ENCODE results near the gene KLHL28. TPM values are rescaled to one million over a fixed set of nuclear protein-coding genes. Genes with fewer than 3 reads are reported as not detected.

Gene KLHL28
- total and polyA plus RNA-seq, 10 of the 15 experiments (the other 5 are each of a cell fraction or from before 2014, with no cell fraction given) = 2.7 to 9.8 (median 6.2) TPM

DNA sequence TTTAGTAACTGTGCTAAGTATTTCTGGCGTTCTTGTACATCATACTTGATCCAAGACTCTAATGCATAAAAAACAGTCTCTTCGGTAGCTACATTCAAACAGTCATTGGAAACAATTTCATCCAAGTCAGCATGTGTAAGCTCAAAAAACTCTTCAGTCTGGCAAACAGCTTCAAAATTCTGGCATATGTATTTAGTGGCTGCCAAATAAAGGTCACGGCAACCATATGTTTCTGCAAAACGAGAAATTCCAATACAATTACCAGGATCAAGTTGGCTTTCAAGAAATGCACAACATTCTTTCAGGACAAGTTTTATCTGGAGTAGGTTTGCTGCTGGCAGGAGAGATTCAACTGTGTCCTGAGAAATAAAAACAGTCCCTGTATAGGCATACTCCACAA, 16.5 kb downstream of the KLHL28 start:
- Histone ChIP-seq H3K27me3 (replicated peaks in 1 of 2; ENCODE audit: control insufficient read depth in 2 of 2, insufficient read depth in 2 of 2, low read length in 1 of 2) (no peaks in the 10 kb centered on the region), H3K9me3 (replicated peaks; ENCODE audit: control insufficient read depth, insufficient read depth, low read length) (no peaks in the 10 kb centered on the region; the same call in 2 of the 3 replicates), H4K20me1 (ENCODE audit: control insufficient read depth, insufficient read depth) (no peaks in the 10 kb centered on the region), H3K27ac (ENCODE audit: control insufficient read depth, insufficient read depth) (no peak overlapping the region), H3K4me1 (ENCODE audit: control insufficient read depth, insufficient read depth, low read length) (no peaks in the 10 kb centered on the region), H3K4me2 (ENCODE audit: control insufficient read depth, insufficient read depth) (no peak overlapping the region), H3K4me3 (no peak overlapping the region), H3K79me2 (ENCODE audit: control insufficient read depth, insufficient read depth, low read length) (no peaks in the 10 kb centered on the region; the same call in 1 of the 2 replicates), H3K36me3 (ENCODE audit: control insufficient read depth in 2 of 2, insufficient read depth in 2 of 2, low read length in 1 of 2) (peaks cover 0 to 10% of the 10 kb centered on the region in 2 experiments; a peak in 3 of 4 replicates), H3K9ac (ENCODE audit: control insufficient read depth, insufficient read depth, low read length) (no peak overlapping the region), H2AFZ (ENCODE audit: control insufficient read depth, low read depth, low read length) (no peak overlapping the region)
- FAIRE-seq = no peak
- WGBS (ENCODE audit: insufficient coverage, insufficient replicate concordance, low lambda C conversion rate, missing lambda C conversion rate) = 93% methylated on average over 4 of the region's 4 CpGs
- CTCF ChIA-PET = no interaction called here
- no peak for TF ChIP-seq SMAD5 (IDR thresholded peaks at IDR 0.05; ENCODE audit: low read depth)
- no peak for TF ChIP-seq MTA3 (IDR thresholded peaks at IDR 0.05; ENCODE audit: borderline replicate concordance, low read length)
- TF ChIP-seq POLR2AphosphoS5 (IDR thresholded peaks at IDR 0.05; ENCODE audit: low read length) = no peak
- TF ChIP-seq HDAC6 (IDR thresholded peaks at IDR 0.05; ENCODE audit: unreplicated experiment) = no peak
- no peak for TF ChIP-seq RFX5 (IDR thresholded peaks at IDR 0.05; ENCODE audit: low read depth, low read length)
- TF ChIP-seq ATF7 (IDR thresholded peaks at IDR 0.05; ENCODE audit: low read depth) = no peak
- TF ChIP-seq, protein P1, sequence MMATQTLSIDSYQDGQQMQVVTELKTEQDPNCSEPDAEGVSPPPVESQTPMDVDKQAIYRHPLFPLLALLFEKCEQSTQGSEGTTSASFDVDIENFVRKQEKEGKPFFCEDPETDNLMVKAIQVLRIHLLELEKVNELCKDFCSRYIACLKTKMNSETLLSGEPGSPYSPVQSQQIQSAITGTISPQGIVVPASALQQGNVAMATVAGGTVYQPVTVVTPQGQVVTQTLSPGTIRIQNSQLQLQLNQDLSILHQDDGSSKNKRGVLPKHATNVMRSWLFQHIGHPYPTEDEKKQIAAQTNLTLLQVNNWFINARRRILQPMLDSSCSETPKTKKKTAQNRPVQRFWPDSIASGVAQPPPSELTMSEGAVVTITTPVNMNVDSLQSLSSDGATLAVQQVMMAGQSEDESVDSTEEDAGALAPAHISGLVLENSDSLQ (IDR thresholded peaks at IDR 0.05) = no peak
- TF ChIP-seq, protein P2, sequence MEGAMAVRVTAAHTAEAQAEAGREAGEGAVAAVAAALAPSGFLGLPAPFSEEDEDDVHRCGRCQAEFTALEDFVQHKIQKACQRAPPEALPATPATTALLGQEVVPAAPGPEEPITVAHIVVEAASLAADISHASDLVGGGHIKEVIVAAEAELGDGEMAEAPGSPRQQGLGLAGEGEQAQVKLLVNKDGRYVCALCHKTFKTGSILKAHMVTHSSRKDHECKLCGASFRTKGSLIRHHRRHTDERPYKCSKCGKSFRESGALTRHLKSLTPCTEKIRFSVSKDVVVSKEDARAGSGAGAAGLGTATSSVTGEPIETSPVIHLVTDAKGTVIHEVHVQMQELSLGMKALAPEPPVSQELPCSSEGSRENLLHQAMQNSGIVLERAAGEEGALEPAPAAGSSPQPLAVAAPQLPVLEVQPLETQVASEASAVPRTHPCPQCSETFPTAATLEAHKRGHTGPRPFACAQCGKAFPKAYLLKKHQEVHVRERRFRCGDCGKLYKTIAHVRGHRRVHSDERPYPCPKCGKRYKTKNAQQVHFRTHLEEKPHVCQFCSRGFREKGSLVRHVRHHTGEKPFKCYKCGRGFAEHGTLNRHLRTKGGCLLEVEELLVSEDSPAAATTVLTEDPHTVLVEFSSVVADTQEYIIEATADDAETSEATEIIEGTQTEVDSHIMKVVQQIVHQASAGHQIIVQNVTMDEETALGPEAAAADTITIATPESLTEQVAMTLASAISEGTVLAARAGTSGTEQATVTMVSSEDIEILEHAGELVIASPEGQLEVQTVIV (IDR thresholded peaks at IDR 0.05; ENCODE audit: borderline replicate concordance, partially characterized antibody) = no peak
- no peak for TF ChIP-seq SMAD1 (IDR thresholded peaks at IDR 0.05; ENCODE audit: low read depth, partially characterized antibody)
- no peak for TF ChIP-seq NFXL1 (IDR thresholded peaks at IDR 0.05; ENCODE audit: borderline replicate concordance)
- TF ChIP-seq ZNF207 (IDR thresholded peaks at IDR 0.05; ENCODE audit: borderline replicate concordance) = no peak
- TF ChIP-seq, protein P3, sequence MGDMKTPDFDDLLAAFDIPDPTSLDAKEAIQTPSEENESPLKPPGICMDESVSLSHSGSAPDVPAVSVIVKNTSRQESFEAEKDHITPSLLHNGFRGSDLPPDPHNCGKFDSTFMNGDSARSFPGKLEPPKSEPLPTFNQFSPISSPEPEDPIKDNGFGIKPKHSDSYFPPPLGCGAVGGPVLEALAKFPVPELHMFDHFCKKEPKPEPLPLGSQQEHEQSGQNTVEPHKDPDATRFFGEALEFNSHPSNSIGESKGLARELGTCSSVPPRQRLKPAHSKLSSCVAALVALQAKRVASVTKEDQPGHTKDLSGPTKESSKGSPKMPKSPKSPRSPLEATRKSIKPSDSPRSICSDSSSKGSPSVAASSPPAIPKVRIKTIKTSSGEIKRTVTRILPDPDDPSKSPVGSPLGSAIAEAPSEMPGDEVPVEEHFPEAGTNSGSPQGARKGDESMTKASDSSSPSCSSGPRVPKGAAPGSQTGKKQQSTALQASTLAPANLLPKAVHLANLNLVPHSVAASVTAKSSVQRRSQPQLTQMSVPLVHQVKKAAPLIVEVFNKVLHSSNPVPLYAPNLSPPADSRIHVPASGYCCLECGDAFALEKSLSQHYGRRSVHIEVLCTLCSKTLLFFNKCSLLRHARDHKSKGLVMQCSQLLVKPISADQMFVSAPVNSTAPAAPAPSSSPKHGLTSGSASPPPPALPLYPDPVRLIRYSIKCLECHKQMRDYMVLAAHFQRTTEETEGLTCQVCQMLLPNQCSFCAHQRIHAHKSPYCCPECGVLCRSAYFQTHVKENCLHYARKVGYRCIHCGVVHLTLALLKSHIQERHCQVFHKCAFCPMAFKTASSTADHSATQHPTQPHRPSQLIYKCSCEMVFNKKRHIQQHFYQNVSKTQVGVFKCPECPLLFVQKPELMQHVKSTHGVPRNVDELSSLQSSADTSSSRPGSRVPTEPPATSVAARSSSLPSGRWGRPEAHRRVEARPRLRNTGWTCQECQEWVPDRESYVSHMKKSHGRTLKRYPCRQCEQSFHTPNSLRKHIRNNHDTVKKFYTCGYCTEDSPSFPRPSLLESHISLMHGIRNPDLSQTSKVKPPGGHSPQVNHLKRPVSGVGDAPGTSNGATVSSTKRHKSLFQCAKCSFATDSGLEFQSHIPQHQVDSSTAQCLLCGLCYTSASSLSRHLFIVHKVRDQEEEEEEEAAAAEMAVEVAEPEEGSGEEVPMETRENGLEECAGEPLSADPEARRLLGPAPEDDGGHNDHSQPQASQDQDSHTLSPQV (IDR thresholded peaks at IDR 0.05) = no peak
- no peak for TF ChIP-seq FOXM1 (IDR thresholded peaks at IDR 0.05; ENCODE audit: low read depth, low read length)
- TF ChIP-seq JUND (IDR thresholded peaks at IDR 0.05; ENCODE audit: low read depth, low read length) = no peak
- intact Hi-C loops (cut with micrococcal nuclease; ENCODE audit: unreplicated experiment) = no loop called here
- RAD21 ChIA-PET (ENCODE audit: unreplicated experiment) = interaction anchor here (0.6 kb wide), 1 partner anchor 90 kb away, joined by 7 read pairs; no protein-coding TSS in a partner anchor
- no peak for ATAC-seq
- BruUV-seq (replicated peaks) = no TSS peak
- SMC1A ChIA-PET (ENCODE audit: uncharacterized antibody, unreplicated experiment) = no interaction called here
- in situ Hi-C loops (cut with MboI) = no loop called here
- POLR2A ChIA-PET = interaction anchor here (0.8 kb wide), 1 partner anchor 10 kb away, joined by 3 read pairs; no protein-coding TSS in a partner anchor
- DNase-seq (ENCODE audit: low read depth, low spot score) = no peak

Measured in GM12878 (cell line).